Measurements from ENCODE around the gene TAF13. TPM values are rescaled to one million over a fixed set of nuclear protein-coding genes. Genes with fewer than 3 reads are reported as not detected.

Gene TAF13
- total and polyA plus RNA-seq, 9 of the 15 experiments (the other 6 are each of a cell fraction or from before 2014, with no cell fraction given), result 14.9 to 77.2 (median 38.7) TPM

- TF ChIP-seq RAD21 (CRISPR knock-in tag; conservative IDR thresholded peaks at IDR 0.05 in 1 of 2, IDR thresholded peaks at IDR 0.05 in 1 of 2) (no peak), SIRT6 (IDR thresholded peaks at IDR 0.05; ENCODE audit: low read depth, low read length) (no peak), SPI1 (IDR thresholded peaks at IDR 0.05; ENCODE audit: borderline replicate concordance, low read depth, low read length) (no peak), KAT8 (IDR thresholded peaks at IDR 0.05; ENCODE audit: low read depth) (no peak), ZBTB49 (CRISPR knock-in tag; IDR thresholded peaks at IDR 0.05; ENCODE audit: borderline replicate concordance) (no peak), TEAD2 (tag; IDR thresholded peaks at IDR 0.05) (no peak), BCOR (IDR thresholded peaks at IDR 0.05) (no peak), ZBTB33 (CRISPR knock-in tag; IDR thresholded peaks at IDR 0.05) (peak; percentile 50; the same call in 1 of the 2 replicates), DDX20 (tag; IDR thresholded peaks at IDR 0.05; ENCODE audit: low read depth) (no peak), RBM22 (IDR thresholded peaks at IDR 0.05; ENCODE audit: low read depth, low read length, poor library complexity, severe bottlenecking) (peak; percentile 47), RBM39 (optimal IDR thresholded peaks at IDR 0.05; ENCODE audit: low read depth, low read length) (no peak), ZNF23 (CRISPR knock-in tag; IDR thresholded peaks at IDR 0.05) (no peak), KAT2B (IDR thresholded peaks at IDR 0.05; ENCODE audit: low read depth, low read length) (no peak), ZSCAN29 (IDR thresholded peaks at IDR 0.05) (no peak), HDGF (IDR thresholded peaks at IDR 0.05) (no peak), ZNF24 (IDR thresholded peaks at IDR 0.05) (0 out of 2 replicates have a peak, but pooled peaks have one; percentile 39), ETV1 (tag; conservative IDR thresholded peaks at IDR 0.05; ENCODE audit: low read depth) (no peak), SMARCE1 (IDR thresholded peaks at IDR 0.05) (no peak), ZNF134 (CRISPR knock-in tag; conservative IDR thresholded peaks at IDR 0.05) (no peak), CEBPB (tag; IDR thresholded peaks at IDR 0.05) (no peak), MBD1 (CRISPR knock-in tag; IDR thresholded peaks at IDR 0.05) (no peak)
These were observed 34.0 kb downstream of the TAF13 start, which contains the start of gene WDR47 (continued) for GRCh38 chr1:109041621-109042468.
